NOMO-1 treated with dmso at 0.1 percent for 144 hours (cell line): ENCODE measurements around the gene ECEL1.
"Not testable (repeated sequence)": the region's sequence is repeated elsewhere in the genome, so short reads cannot be mapped to it uniquely, and the experiment has no call there.

Source experiments
- DNase-seq: peaks from one replicate; lab custom pipeline; 2025; ENCODE audit not compliant: unreplicated experiment; lab: John Stamatoyannopoulos, UW

The ECEL1 gene

GRCh38 chr2:232487385-232488096 is at the start of gene ECEL1:
ECEL1 (minus strand) TSS chr2:232487834; CDS start chr2:232486653, 1,181 bp downstream.
- DNase-seq, result no peak

GRCh38 chr2:232537079-232537478 is 49.4 kb upstream of the ECEL1 start:
- DNase-seq, result no peak

- no peak for DNase-seq
Observed at GRCh38 chr2:232535761-232536530, 48.3 kb upstream of the ECEL1 start.

GRCh38 chr2:232534940-232535651 is 47.5 kb upstream of the ECEL1 start:
- DNase-seq, result no peak

GRCh38 chr2:232533944-232534710 is 46.5 kb upstream of the ECEL1 start:
- DNase-seq, result no peak

GRCh38 chr2:232532821-232533220 is 45.2 kb upstream of the ECEL1 start:
- DNase-seq, result not testable (repeated sequence)

- DNase-seq, result no peak
Observed at GRCh38 chr2:232532419-232532818, 44.8 kb upstream of the ECEL1 start.

GRCh38 chr2:232530626-232531260 is 43.1 kb upstream of the ECEL1 start:
- no peak for DNase-seq

GRCh38 chr2:232529806-232530547 is 42.3 kb upstream of the ECEL1 start:
- DNase-seq, result no peak

GRCh38 chr2:232528746-232529460 is 41.3 kb upstream of the ECEL1 start:
- DNase-seq, result no peak

- no peak for DNase-seq
Observed at GRCh38 chr2:232527905-232528470, 40.4 kb upstream of the ECEL1 start.

GRCh38 chr2:232526372-232526941 is 38.8 kb upstream of the ECEL1 start:
- no peak for DNase-seq

GRCh38 chr2:232525791-232526371 is 38.2 kb upstream of the ECEL1 start, which contains the start of gene CHRND:
CHRND (plus strand) TSS chr2:232526160; CDS start chr2:232526216, 56 bp downstream.
- no peak for DNase-seq

GRCh38 chr2:232525199-232525598 is 37.6 kb upstream of the ECEL1 start:
- no peak for DNase-seq

GRCh38 chr2:232524771-232525170 is 37.1 kb upstream of the ECEL1 start:
- no peak for DNase-seq

GRCh38 chr2:232523682-232524597 is 36.3 kb upstream of the ECEL1 start:
- peak; percentile 19 for DNase-seq

- no peak for DNase-seq
Observed at GRCh38 chr2:232523402-232523681, 35.7 kb upstream of the ECEL1 start.
